ENCODE measurements around the gene SLC5A6. TPM values are rescaled to one million over a fixed set of nuclear protein-coding genes. Genes with fewer than 3 reads are reported as not detected.
A peak's percentile ranks its signal among the peaks of the same experiment; 100 is the strongest.

SLC5A6 gene
- total and polyA plus RNA-seq, 2 of the 8 experiments (the other 6 are each of a cell fraction or from before 2014, with no cell fraction given), result 118 to 183 TPM

GRCh38 chr2:27261241-27261925, 49.3 kb upstream of the SLC5A6 start:
- POLR2A ChIA-PET (ENCODE audit: partially characterized antibody), result interaction anchor here (0.7 to 8.2 kb wide), 6 partner anchors 9 to 52 kb away, joined by 3 to 71 read pairs (median 4); partner anchors contain the start of genes CAD, DNAJC5G and TRIM54
- H3K4me2 ChIP-seq (ENCODE audit: insufficient read depth in 1 of 2, low read depth in 2 of 2, low read length in 2 of 2), result peak overlapping the region; percentile 88 to 99
- no peak for TF ChIP-seq SUZ12 (IDR thresholded peaks at IDR 0.05; ENCODE audit: low read length)
- no peak for TF ChIP-seq CTCF (IDR thresholded peaks at IDR 0.05; ENCODE audit: control extremely low read depth in 1 of 3, insufficient read depth in 1 of 3, low read depth in 1 of 3, low read length in 3 of 3)
- no peak for TF ChIP-seq TAF7 (optimal IDR thresholded peaks at IDR 0.05; ENCODE audit: borderline replicate concordance, low read depth, low read length)
- no peak for TF ChIP-seq EP300 (IDR thresholded peaks at IDR 0.05; ENCODE audit: borderline replicate concordance in 1 of 2, low read depth in 2 of 2, low read length in 2 of 2)
- no peak for TF ChIP-seq TCF12 (IDR thresholded peaks at IDR 0.05; ENCODE audit: low read depth, low read length)
- no peak for TF ChIP-seq SIN3A (conservative IDR thresholded peaks at IDR 0.05 in 1 of 2, IDR thresholded peaks at IDR 0.05 in 1 of 2; ENCODE audit: low read depth in 1 of 2, low read length in 2 of 2)
- no peak for TF ChIP-seq SP4 (IDR thresholded peaks at IDR 0.05; ENCODE audit: low read length)

More at GRCh38 chr2:27261241-27261925, 49.3 kb upstream of the SLC5A6 start:
- Histone ChIP-seq H4K91ac (replicated peaks; ENCODE audit: insufficient read length, low read length) (no peak overlapping the region), H3K23ac (ENCODE audit: insufficient read length) (no peak overlapping the region), H3K9me3 (ENCODE audit: insufficient read depth in 2 of 2, low read depth in 1 of 2, low read length in 1 of 2) (no peaks in the 10 kb centered on the region), H2AFZ (ENCODE audit: low read length) (no peak overlapping the region), H2AK5ac (ENCODE audit: low read depth, low read length) (0 out of 2 replicates have a peak overlapping the region, but pooled peaks have one; percentile 0), H4K20me1 (replicated peaks in 1 of 2; ENCODE audit: control insufficient read depth in 1 of 2, insufficient read depth in 2 of 2, low read length in 2 of 2) (peaks cover 0 to 11% of the 10 kb centered on the region in 2 experiments), H3K56ac (replicated peaks; ENCODE audit: insufficient read length, low read depth, low read length) (no peak overlapping the region), H4K5ac (ENCODE audit: insufficient read length, low read depth, low read length) (no peak overlapping the region), H4K8ac (ENCODE audit: extremely low read depth, insufficient read depth, low read length) (no peak overlapping the region), H3K9ac (replicated peaks in 1 of 4; ENCODE audit: extremely low read depth in 1 of 4, low read depth in 3 of 4, low read length in 3 of 4) (peak overlapping the region in 3 of 4 experiments; percentile 1 to 8 (median 4); a peak in 1 of 7 replicates), H3K27me3 (replicated peaks in 1 of 4; ENCODE audit: control insufficient read depth in 3 of 4, extremely low read depth in 1 of 4, insufficient read depth in 3 of 4, low read length in 3 of 4) (peaks cover 39 to 66% (median 58%) of the 10 kb centered on the region in 4 experiments), H2BK12ac (ENCODE audit: low read depth, low read length) (0 out of 2 replicates have a peak overlapping the region, but pooled peaks have one; percentile 79), H3K18ac (ENCODE audit: extremely low read depth, low read length) (peak overlapping the region; percentile 15; the same call in 1 of the 2 replicates), H3K79me2 (ENCODE audit: control insufficient read depth in 1 of 2, insufficient read depth in 2 of 2, low read length in 2 of 2) (peaks cover 0 to 2% of the 10 kb centered on the region in 2 experiments; a peak in 1 of 4 replicates), H3K14ac (ENCODE audit: insufficient read length) (no peak overlapping the region), H3K4ac (replicated peaks; ENCODE audit: insufficient read length, low read depth, low read length) (no peak overlapping the region), H2BK20ac (ENCODE audit: low read length) (no peak overlapping the region), H3K4me1 (replicated peaks in 1 of 4; ENCODE audit: control insufficient read depth in 3 of 4, insufficient read depth in 4 of 4, low read length in 3 of 4) (peaks cover 3 to 19% (median 14%) of the 10 kb centered on the region in 4 experiments), H3K36me3 (ENCODE audit: control insufficient read depth in 2 of 4, insufficient read depth in 4 of 4, low read length in 3 of 4) (no peaks in the 10 kb centered on the region), H2BK120ac (replicated peaks; ENCODE audit: low read depth, low read length) (no peak overlapping the region), H3K79me1 (ENCODE audit: low read depth, low read length) (no peaks in the 10 kb centered on the region), H3K27ac (ENCODE audit: low read depth, low read length) (no peak overlapping the region), H3K4me3 (ENCODE audit: extremely low read depth in 1 of 4, insufficient read depth in 2 of 4, low read depth in 3 of 4, low read length in 4 of 4) (peak overlapping the region; percentile 60 to 85 (median 63)), H2BK15ac (ENCODE audit: low read length) (no peak overlapping the region), H3K23me2 (ENCODE audit: low read depth, low read length) (peaks cover 19% of the 10 kb centered on the region; the same call in 1 of the 2 replicates), H2BK5ac (ENCODE audit: low read depth, low read length) (no peak overlapping the region)
- no peak for DNase-seq (ENCODE audit: low read depth in 1 of 2, low spot score in 2 of 2)
- CTCF ChIA-PET (ENCODE audit: partially characterized antibody), result interaction anchor here (0.9 to 14.1 kb wide), 3 partner anchors 10 to 19 kb away, joined by 3 to 288 read pairs (median 5); partner anchors contain the start of genes DNAJC5G and TRIM54
- FAIRE-seq, result no peak
- WGBS, 2 experiments (ENCODE audit: extremely low coverage in 1 of 2, insufficient coverage in 1 of 2, insufficient read length in 1 of 2, insufficient replicate concordance in 2 of 2, low coverage in 1 of 2, low lambda C conversion rate in 2 of 2, missing lambda C conversion rate in 1 of 2), result 37% methylated on average over 10 of the region's 11 CpGs; no CpG with 5 or more reads in 1 of the 2 experiments
